Mesangial cell (primary cell): ENCODE data around the gene SPARCL1. TPM values are rescaled to one million over a fixed set of nuclear protein-coding genes. Genes with fewer than 3 reads are reported as not detected.

Experiments
- total RNA-seq: library from RNA; depleted of rRNA; stranded (reverse); fragments of >200 nt; gene quantifications from 2 replicates; pipeline ENCODE4 v1.2.3, GENCODE V29; 2015

SPARCL1 gene, protein sequence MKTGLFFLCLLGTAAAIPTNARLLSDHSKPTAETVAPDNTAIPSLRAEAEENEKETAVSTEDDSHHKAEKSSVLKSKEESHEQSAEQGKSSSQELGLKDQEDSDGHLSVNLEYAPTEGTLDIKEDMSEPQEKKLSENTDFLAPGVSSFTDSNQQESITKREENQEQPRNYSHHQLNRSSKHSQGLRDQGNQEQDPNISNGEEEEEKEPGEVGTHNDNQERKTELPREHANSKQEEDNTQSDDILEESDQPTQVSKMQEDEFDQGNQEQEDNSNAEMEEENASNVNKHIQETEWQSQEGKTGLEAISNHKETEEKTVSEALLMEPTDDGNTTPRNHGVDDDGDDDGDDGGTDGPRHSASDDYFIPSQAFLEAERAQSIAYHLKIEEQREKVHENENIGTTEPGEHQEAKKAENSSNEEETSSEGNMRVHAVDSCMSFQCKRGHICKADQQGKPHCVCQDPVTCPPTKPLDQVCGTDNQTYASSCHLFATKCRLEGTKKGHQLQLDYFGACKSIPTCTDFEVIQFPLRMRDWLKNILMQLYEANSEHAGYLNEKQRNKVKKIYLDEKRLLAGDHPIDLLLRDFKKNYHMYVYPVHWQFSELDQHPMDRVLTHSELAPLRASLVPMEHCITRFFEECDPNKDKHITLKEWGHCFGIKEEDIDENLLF
- total RNA-seq: not detected in 2 replicates

DNA sequence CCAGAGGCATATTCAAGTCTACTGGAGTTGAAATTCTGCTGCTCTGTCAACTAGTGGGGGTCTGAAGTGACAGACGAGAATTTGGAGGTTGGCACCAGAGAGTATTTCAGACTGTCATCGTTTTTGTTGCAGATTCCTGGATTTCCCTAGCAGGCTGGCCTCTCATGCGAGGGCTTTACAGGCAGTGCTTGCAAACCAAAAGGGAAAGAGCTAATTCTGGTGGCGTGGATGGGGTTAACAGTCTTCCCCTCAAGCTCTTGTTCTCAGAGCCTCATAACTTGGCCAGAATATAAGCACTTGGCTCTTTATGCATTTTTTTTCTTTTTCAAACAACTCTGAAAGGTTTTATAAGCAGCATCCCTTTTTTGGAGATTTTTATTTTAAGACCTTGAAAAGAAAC is at the start of gene SPARCL1:
Gene SPARCL1, minus strand, starts transcription at position 190 of the 400 bp plus-strand sequence. CDS start 29,802 bp downstream, outside the sequence.

Other genes with a start within 250 kb of the SPARCL1 start
- not detected in 2 replicates for gene HSD17B13, start 206.5 kb downstream of the SPARCL1 start, total RNA-seq
- 11.7 and 15.7 TPM in 2 replicates for gene HSD17B11, start 138.2 kb downstream of the SPARCL1 start, total RNA-seq
- 18.9 and 22.7 TPM in 2 replicates for gene NUDT9, start 106.8 kb downstream of the SPARCL1 start, total RNA-seq
- gene DSPP, start 79.2 kb upstream of the SPARCL1 start, total RNA-seq: not detected in 2 replicates
- gene DMP1, start 120.9 kb upstream of the SPARCL1 start, total RNA-seq: not detected in 2 replicates